ENCODE results near the gene CES2.
"Not testable (repeated sequence)": the region's sequence is repeated elsewhere in the genome, so short reads cannot be mapped to it uniquely, and the experiment has no call there.

The CES2 gene

DNA sequence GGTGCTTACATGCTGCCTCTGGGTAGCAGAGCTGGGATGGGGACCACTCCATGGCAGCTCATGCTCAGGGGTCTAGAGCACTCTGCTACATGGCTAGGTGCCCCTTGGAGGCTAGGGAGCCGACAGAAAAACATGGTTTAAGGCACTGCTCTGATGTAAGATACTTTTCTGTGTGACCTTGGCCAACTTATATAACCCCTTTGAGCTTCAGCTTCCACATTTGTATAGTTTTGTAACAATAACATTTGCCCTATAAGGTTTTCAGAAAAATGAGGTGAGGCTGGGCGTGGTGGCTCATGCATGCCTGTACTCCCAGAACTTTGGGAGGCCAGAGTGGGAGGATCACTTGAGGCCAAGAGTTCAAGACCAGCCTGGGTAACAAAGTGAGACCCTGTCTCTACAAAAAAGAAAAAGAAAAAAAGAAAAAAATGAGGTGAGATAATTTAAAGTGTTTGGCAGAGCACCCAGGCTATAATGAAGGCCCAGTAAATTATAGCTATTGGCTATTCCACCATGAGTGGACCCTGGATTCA is 56.3 kb downstream of the CES2 start:
- no peak for DNase-seq

DNA sequence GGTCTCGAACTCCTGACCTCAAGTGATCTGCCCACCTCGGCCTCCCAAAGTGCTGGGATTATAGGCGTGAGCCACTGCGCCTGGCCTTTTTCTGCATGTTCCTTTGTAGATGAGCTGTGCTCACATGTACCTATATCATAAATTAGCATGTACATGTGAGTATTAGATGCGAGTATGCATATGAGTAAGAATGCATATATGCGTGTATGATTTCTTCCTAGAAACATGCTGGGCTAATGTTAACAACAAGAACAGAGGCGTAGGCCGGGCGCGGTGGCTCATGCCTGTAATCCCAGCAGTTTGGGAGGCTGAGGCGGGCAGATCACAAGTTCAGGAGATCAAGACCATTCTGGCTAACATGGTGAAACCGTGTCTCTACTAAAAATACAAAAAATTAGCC is 58.2 kb downstream of the CES2 start:
- not testable (repeated sequence) for DNase-seq
